ENCODE data around the gene P2RY8. TPM values are rescaled to one million over a fixed set of nuclear protein-coding genes. Genes with fewer than 3 reads are reported as not detected.

Gene P2RY8, protein sequence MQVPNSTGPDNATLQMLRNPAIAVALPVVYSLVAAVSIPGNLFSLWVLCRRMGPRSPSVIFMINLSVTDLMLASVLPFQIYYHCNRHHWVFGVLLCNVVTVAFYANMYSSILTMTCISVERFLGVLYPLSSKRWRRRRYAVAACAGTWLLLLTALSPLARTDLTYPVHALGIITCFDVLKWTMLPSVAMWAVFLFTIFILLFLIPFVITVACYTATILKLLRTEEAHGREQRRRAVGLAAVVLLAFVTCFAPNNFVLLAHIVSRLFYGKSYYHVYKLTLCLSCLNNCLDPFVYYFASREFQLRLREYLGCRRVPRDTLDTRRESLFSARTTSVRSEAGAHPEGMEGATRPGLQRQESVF
- total RNA-seq (ENCODE audit: low replicate concordance), result under 0.01 TPM in 1 of 2 replicates, not detected in the other

DNA sequence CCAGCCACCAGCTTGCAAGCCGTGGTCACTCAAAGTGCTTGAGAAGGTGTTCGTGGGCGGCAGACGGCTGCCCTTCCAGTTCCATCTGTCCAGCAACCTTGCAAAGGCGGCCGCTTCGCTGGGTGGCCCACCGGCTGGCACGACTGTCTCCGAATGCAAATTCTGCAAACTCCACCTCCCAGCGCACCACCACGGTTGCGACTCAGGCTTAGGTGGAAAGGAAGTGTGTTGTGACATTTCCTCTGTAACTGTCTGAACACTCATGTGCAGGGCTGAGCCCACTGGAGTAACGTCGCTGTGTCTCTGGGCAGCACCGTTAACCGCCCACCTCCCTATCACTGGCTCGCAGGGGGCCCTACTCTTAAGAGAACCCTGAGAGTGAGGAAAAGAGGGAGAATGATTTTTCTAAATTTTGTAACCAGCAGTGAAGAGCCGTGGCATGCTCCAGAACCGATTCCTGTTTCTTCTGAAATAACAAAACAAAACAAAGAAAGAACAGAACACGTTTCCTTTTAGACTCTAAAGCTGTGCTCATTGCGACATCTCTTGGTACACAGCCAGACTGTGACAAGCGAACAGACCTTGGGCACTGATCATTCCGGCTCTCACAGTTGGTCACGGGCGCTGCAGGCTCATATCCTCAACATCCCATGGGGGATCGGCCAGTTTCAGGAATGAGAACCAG, at the start of gene P2RY8:
Gene P2RY8, minus strand, starts transcription at position 155 of the 685 bp plus-strand sequence. CDS start 70,627 bp downstream, outside the sequence.

DNA sequence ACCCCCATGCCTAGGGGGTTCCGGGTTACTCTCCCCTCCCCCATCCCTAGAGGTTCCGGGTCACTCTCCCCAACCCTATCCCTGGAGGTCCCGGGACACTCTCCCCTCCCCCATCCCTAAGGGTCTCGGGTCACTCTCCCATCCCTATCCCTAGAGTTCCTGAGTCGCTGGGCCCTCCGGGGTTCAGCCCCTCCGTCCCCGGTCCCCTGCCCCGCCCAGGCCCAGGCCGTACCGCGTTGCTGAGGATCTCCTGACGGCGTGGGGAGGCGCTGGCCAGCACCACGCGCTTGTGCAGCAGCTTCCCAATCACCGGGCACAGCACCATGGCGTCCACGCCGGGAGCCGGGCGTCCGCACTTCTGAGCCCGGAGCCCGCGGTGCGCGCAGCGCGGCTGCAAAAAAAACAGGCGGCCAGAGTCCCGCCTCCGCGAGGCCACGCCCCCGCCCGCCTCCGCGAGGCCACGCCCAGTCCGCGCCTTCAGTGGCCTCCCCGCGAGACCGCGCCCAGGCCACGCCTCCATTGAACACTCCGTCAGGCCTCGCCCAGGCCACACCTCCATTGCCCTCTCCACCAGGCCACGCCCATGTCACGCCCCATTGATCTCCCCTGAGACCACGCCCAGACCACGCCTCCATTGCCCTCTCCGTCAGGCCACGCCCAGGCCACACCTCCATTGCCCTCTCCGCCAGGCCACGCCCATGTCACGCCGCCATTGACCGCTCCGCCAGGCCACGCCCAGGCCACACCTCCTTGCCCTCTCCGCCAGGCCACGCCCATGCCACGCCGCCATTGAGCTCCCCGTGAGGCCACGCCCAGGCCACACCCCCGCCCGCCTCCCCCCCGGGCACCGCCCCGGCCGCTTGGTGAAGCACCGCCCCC, 84.2 kb downstream of the P2RY8 start, which contains the start of gene ASMTL:
Gene ASMTL, minus strand, starts transcription at position 394 of the 879 bp plus-strand sequence. Its CDS starts 69 bp downstream, at position 325.

Other genes with a start within 250 kb of the P2RY8 start
- not detected in 2 replicates for gene IL3RA, start 200.4 kb downstream of the P2RY8 start, total RNA-seq (ENCODE audit: low replicate concordance)
- 212 and 361 TPM in 2 replicates for gene SLC25A6, start 145.1 kb downstream of the P2RY8 start, total RNA-seq (ENCODE audit: low replicate concordance)
- gene ASMTL, start 84.3 kb downstream of the P2RY8 start, total RNA-seq (ENCODE audit: low replicate concordance), result 14.5 and 20.0 TPM in 2 replicates
- 12.9 and 20.9 TPM in 2 replicates for gene AKAP17A, start 54.4 kb upstream of the P2RY8 start, total RNA-seq (ENCODE audit: low replicate concordance)
- gene ASMT, start 77.9 kb upstream of the P2RY8 start, total RNA-seq (ENCODE audit: low replicate concordance), result not detected in 2 replicates

Data from smooth muscle cell of the coronary artery (primary cell).